Testis (tissue), 3 donors: ENCODE measurements around the gene VPS35L. TPM values are rescaled to one million over a fixed set of nuclear protein-coding genes. Genes with fewer than 3 reads are reported as not detected.
A peak's percentile ranks its signal among the peaks of the same experiment; 100 is the strongest.

Source experiments
- DNase-seq: peaks from one replicate; pipeline ENCODE4 v3.0.0-alpha.2; 2019
- H3K27ac ChIP-seq, 2 donors: fragments of 200-600 bp; sonication (generic); one replicate each; pipeline ENCODE4 v1.5.1; 2019
- H3K27me3 ChIP-seq: fragments of 200-600 bp; sonication (generic); one replicate; pipeline ENCODE4 v1.5.1; 2019
- H3K36me3 ChIP-seq: fragments of 200-600 bp; sonication (generic); one replicate; pipeline ENCODE4 v1.5.1; 2017; ENCODE audit warnings: low read depth; ENCODE audit errors: missing control alignments
- H3K4me1 ChIP-seq: fragments of 200-600 bp; sonication (generic); one replicate; pipeline ENCODE4 v1.5.1; 2019
- H3K4me3 ChIP-seq, 2 donors: fragments of 200-600 bp; sonication (generic); one replicate each; pipeline ENCODE4 v1.5.1; 2017 to 2019
- H3K9me3 ChIP-seq: fragments of 200-600 bp; sonication (generic); one replicate; pipeline ENCODE4 v1.5.1; 2017
- POLR2A ChIP-seq: fragments of 450-650 bp; IDR thresholded peaks from one replicate; pipeline ENCODE4 v1.6.1; 2017; ENCODE audit warnings: antibody characterized with exemption, mild to moderate bottlenecking, moderate library complexity
- WGBS, 2 donors: methylation state at CpG; one replicate each; pipeline ENCODE4 v1.1.5; 2018; 5-methylcytosine and 5-hydroxymethylcytosine counted together
- intact Hi-C: fragments of 100-400 bp; cut with DNase I; formaldehyde crosslinking; loops from one replicate; pipeline ENCODE4 v1.15.1; 2023; ENCODE audit warnings: low total_unique reads
- polyA plus RNA-seq: library from polyadenylated mRNA; stranded (reverse); fragments of 350-450 nt; fragmentation: Illumina TruSeq; extraction: RNeasy Lipid Tissue Mini Kit (QIAGEN cat#74804); gene quantifications from one replicate; pipeline ENCODE4 v1.2.3, GENCODE V29; 2014; ENCODE audit warnings: low read depth, low replicate concordance; ENCODE audit not compliant: insufficient read depth
- total RNA-seq, 2 donors: library from RNA; depleted of rRNA; stranded (reverse); fragments of >200 nt; gene quantifications; one replicate each; pipeline ENCODE4 v1.2.3, GENCODE V29; 2016
- TF ChIP-seq, protein P1 (sequence below), 3 experiments: fragments of 450-650 bp in 2 of 3; fragments of 200-600 bp in 1 of 3; sonication (generic) in 1 of 3; IDR thresholded peaks; one replicate each; pipeline ENCODE4 v1.5.1; 2016 to 2019; ENCODE audit warnings: antibody characterized with exemption in 3 of 3, mild to moderate bottlenecking in 2 of 3, moderate library complexity in 1 of 3

VPS35L gene
- total and polyA plus RNA-seq, 3 donors from 2014 or later, result 76.1 to 88.9 (median 80.5) TPM

GRCh38 chr16:19694989-19695388 lies 139.5 kb downstream of the VPS35L start:
- no peak for DNase-seq
- H3K4me3 ChIP-seq, result no peak overlapping the region
- intact Hi-C loops, result loop anchor here (10.0 kb wide), 1 partner anchor 50 kb away; no protein-coding TSS in a partner anchor
- no peaks in the 10 kb centered on the region for H3K36me3 ChIP-seq
- H3K27me3 ChIP-seq, result no peaks in the 10 kb centered on the region
- TF ChIP-seq, protein P1, sequence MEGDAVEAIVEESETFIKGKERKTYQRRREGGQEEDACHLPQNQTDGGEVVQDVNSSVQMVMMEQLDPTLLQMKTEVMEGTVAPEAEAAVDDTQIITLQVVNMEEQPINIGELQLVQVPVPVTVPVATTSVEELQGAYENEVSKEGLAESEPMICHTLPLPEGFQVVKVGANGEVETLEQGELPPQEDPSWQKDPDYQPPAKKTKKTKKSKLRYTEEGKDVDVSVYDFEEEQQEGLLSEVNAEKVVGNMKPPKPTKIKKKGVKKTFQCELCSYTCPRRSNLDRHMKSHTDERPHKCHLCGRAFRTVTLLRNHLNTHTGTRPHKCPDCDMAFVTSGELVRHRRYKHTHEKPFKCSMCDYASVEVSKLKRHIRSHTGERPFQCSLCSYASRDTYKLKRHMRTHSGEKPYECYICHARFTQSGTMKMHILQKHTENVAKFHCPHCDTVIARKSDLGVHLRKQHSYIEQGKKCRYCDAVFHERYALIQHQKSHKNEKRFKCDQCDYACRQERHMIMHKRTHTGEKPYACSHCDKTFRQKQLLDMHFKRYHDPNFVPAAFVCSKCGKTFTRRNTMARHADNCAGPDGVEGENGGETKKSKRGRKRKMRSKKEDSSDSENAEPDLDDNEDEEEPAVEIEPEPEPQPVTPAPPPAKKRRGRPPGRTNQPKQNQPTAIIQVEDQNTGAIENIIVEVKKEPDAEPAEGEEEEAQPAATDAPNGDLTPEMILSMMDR (IDR thresholded peaks at IDR 0.05), result no peak
- TF ChIP-seq POLR2A, result no peak
- peaks cover 51% of the 10 kb centered on the region for H3K4me1 ChIP-seq
- H3K9me3 ChIP-seq, result no peaks in the 10 kb centered on the region
- H3K27ac ChIP-seq, result peak overlapping the region in 1 of 2 donors; percentile 66
- 92 to 93% methylated on average over 8 of the region's 8 CpGs for WGBS, 2 donors

GRCh38 chr16:19696328-19696727 lies 140.8 kb downstream of the VPS35L start:
- TF ChIP-seq POLR2A, result no peak
- TF ChIP-seq, protein P1 (IDR thresholded peaks at IDR 0.05), result no peak
- intact Hi-C loops, result loop anchor here (10.0 kb wide), 1 partner anchor 52 kb away; no protein-coding TSS in a partner anchor
- WGBS, 2 donors, result 31 to 34% methylated on average over 10 of the region's 10 CpGs
- DNase-seq, result peak; percentile 80
- Histone ChIP-seq H3K9me3 (no peaks in the 10 kb centered on the region), H3K27ac (peak overlapping the region; percentile 66 to 74), H3K4me1 (peaks cover 48% of the 10 kb centered on the region), H3K4me3 (no peak overlapping the region), H3K27me3 (no peaks in the 10 kb centered on the region), H3K36me3 (no peaks in the 10 kb centered on the region)

- no peaks in the 10 kb centered on the region for H3K36me3 ChIP-seq
- 93 to 96% methylated on average over 12 to 15 of the region's 15 CpGs for WGBS, 2 donors
- no peaks in the 10 kb centered on the region for H3K27me3 ChIP-seq
- no peaks in the 10 kb centered on the region for H3K9me3 ChIP-seq
- TF ChIP-seq POLR2A, result no peak
- TF ChIP-seq, protein P1 (IDR thresholded peaks at IDR 0.05), result no peak
- DNase-seq, result no peak
- no peak overlapping the region for H3K4me3 ChIP-seq
- peaks cover 43% of the 10 kb centered on the region for H3K4me1 ChIP-seq
- H3K27ac ChIP-seq, result peak overlapping the region; percentile 66 to 74
- intact Hi-C loops, result loop anchor here (10.0 kb wide), 1 partner anchor 52 kb away; no protein-coding TSS in a partner anchor
Observed at GRCh38 chr16:19696961-19697360, 141.5 kb downstream of the VPS35L start.

- Histone ChIP-seq H3K4me3 (no peak overlapping the region), H3K27me3 (no peaks in the 10 kb centered on the region), H3K4me1 (peaks cover 44% of the 10 kb centered on the region), H3K36me3 (no peaks in the 10 kb centered on the region), H3K9me3 (no peaks in the 10 kb centered on the region), H3K27ac (peak overlapping the region; percentile 66 to 74)
- 69 to 70% methylated on average over 8 of the region's 8 CpGs for WGBS, 2 donors
- TF ChIP-seq POLR2A, result no peak
- TF ChIP-seq, protein P1 (IDR thresholded peaks at IDR 0.05), result no peak
- intact Hi-C loops, result loop anchor here (10.0 kb wide), 1 partner anchor 53 kb away; no protein-coding TSS in a partner anchor
- no peak for DNase-seq
Observed at GRCh38 chr16:19697756-19698318, 142.3 kb downstream of the VPS35L start.
